Ovary (tissue), 9 donors: ENCODE data around the gene CMBL. TPM values are rescaled to one million over a fixed set of nuclear protein-coding genes. Genes with fewer than 3 reads are reported as not detected.

Experiments used
- DNase-seq, 5 donors: peaks; one replicate each; pipeline ENCODE4 v3.0.0-alpha.2; 2019 to 2020
- H3K27ac ChIP-seq, 2 donors: fragments of 200-600 bp; one replicate each; pipeline versions ENCODE4 v1.5.1 to v1.8.0; 2019 to 2022
- H3K27me3 ChIP-seq: fragments of 200-600 bp; one replicate; pipeline ENCODE4 v1.8.0; 2022
- H3K36me3 ChIP-seq: fragments of 200-600 bp; sonication (generic); one replicate; pipeline ENCODE4 v1.5.1; 2019
- H3K4me1 ChIP-seq: one replicate; pipeline ENCODE4 v1.8.1; 2013; ENCODE audit warnings: mild to moderate bottlenecking, moderate library complexity; ENCODE audit not compliant: insufficient read depth
- H3K4me3 ChIP-seq: fragments of 200-600 bp; sonication (generic); one replicate; pipeline ENCODE4 v1.5.1; 2017
- H3K9me3 ChIP-seq, 2 donors: fragments of 200-600 bp in 1 of 2; sonication (generic) in 1 of 2; one replicate each; pipeline versions ENCODE4 v1.5.1 to v1.8.1; 2013 to 2019; ENCODE audit warnings: mild to moderate bottlenecking in 1 of 2, moderate library complexity in 1 of 2
- CTCF ChIP-seq, 3 donors: fragments of 450-650 bp in 2 of 3; fragments of 200-600 bp in 1 of 3; IDR thresholded peaks; one replicate each; pipeline versions ENCODE4 v1.5.1 to v1.8.0; 2016 to 2022; ENCODE audit warnings: antibody characterized with exemption in 3 of 3, mild to moderate bottlenecking in 1 of 3
- EP300 ChIP-seq: sonication (generic); formaldehyde crosslinking; IDR thresholded peaks from one replicate; pipeline ENCODE4 v1.6.1; 2017; ENCODE audit warnings: antibody characterized with exemption
- POLR2A ChIP-seq: fragments of 450-650 bp; IDR thresholded peaks from one replicate; pipeline ENCODE4 v1.6.1; 2017; ENCODE audit warnings: antibody characterized with exemption, mild to moderate bottlenecking, moderate library complexity
- WGBS, 3 donors: extraction: QIAGEN DNeasy Blood & Tissue Kit in 1 of 3; methylation state at CpG; one replicate each; pipeline versions ENCODE4 v1.1.5 to v1.1.7; 2013 to 2017; 5-methylcytosine and 5-hydroxymethylcytosine counted together
- intact Hi-C, 4 donors: fragments of 100-400 bp; cut with DNase I; formaldehyde crosslinking; loops; one replicate each; pipeline versions ENCODE4 v1.11.0 to v1.15.1; 2022 to 2023
- polyA plus RNA-seq, 2 donors: library from polyadenylated mRNA; stranded (reverse); fragments of 200-250 nt in 1 of 2; fragments of 350-450 nt in 1 of 2; fragmentation: Illumina TruSeq in 1 of 2; extraction: RNeasy Lipid Tissue Mini Kit (QIAGEN cat#74804) in 1 of 2; gene quantifications; one replicate each; pipeline ENCODE4 v1.2.3, GENCODE V29; 2013 to 2014
- total RNA-seq, 7 donors: library from RNA; depleted of rRNA in 2 of 7; stranded (reverse); fragments of >200 nt in 2 of 7; fragmentation: NEBNext Ultra II Directional in 3 of 7; extraction: Animal tissue kit (Norgen Biotek cat#: 25700) in 3 of 7; gene quantifications; one replicate each; pipeline versions ENCODE4 v1.1.0 to v1.2.4, GENCODE V29; 2016 to 2023
- donor health status: DM: no; HTN: no; CAD: no; lungs with moderate emphysema.
- donor health status: DM: no; HTN: no; CAD: no.
- donor health status: Bipolar disorder and iron deficiency.
- donor health status: DM: yes; HTN: yes; CAD: no.
- donor health status: DM: no; HTN: no; CAD: no.
- donor health status: DM: yes; HTN: yes; CAD: no.

CMBL gene
- total and polyA plus RNA-seq, 9 donors = 7.3 to 69.0 (median 43.2) TPM

- no peak for DNase-seq
- no peaks in the 10 kb centered on the region for H3K27me3 ChIP-seq
- no peaks in the 10 kb centered on the region for H3K9me3 ChIP-seq
- H3K4me3 ChIP-seq = no peak overlapping the region
- WGBS, 3 donors = 80 to 81% (median 81%) methylated on average over 2 of the region's 2 CpGs
- peaks cover 2% of the 10 kb centered on the region for H3K4me1 ChIP-seq
- TF ChIP-seq EP300 (no peak), POLR2A (no peak), CTCF (IDR thresholded peaks at IDR 0.05) (no peak)
- intact Hi-C loops = no loop called here
- no peak overlapping the region for H3K27ac ChIP-seq
- H3K36me3 ChIP-seq = no peaks in the 10 kb centered on the region
Observed at GRCh38 chr5:10338686-10339057, 31.0 kb upstream of the CMBL start.

- no peak for DNase-seq
- TF ChIP-seq CTCF (IDR thresholded peaks at IDR 0.05) = no peak
- no peak for TF ChIP-seq EP300
- no peak for TF ChIP-seq POLR2A
- H3K4me3 ChIP-seq = no peak overlapping the region
- H3K9me3 ChIP-seq = no peaks in the 10 kb centered on the region
- no peaks in the 10 kb centered on the region for H3K27me3 ChIP-seq
- H3K4me1 ChIP-seq = peaks cover 6% of the 10 kb centered on the region
- no peak overlapping the region for H3K27ac ChIP-seq
- intact Hi-C loops = no loop called here
- no peaks in the 10 kb centered on the region for H3K36me3 ChIP-seq
- WGBS, 3 donors = 78 to 81% (median 79%) methylated on average over 4 of the region's 4 CpGs
Observed at GRCh38 chr5:10337986-10338385, 30.3 kb upstream of the CMBL start.

- Histone ChIP-seq H3K36me3 (no peaks in the 10 kb centered on the region), H3K4me3 (no peak overlapping the region), H3K9me3 (no peaks in the 10 kb centered on the region), H3K27me3 (no peaks in the 10 kb centered on the region), H3K27ac (no peak overlapping the region), H3K4me1 (peaks cover 9% of the 10 kb centered on the region)
- DNase-seq = no peak
- WGBS, 3 donors = 95 to 98% (median 98%) methylated on average over 4 of the region's 4 CpGs
- no peak for TF ChIP-seq EP300
- TF ChIP-seq POLR2A = no peak
- TF ChIP-seq CTCF (IDR thresholded peaks at IDR 0.05) = no peak
- intact Hi-C loops = no loop called here
Observed at GRCh38 chr5:10337107-10337506, 29.4 kb upstream of the CMBL start.

GRCh38 chr5:10335711-10336470 is 28.2 kb upstream of the CMBL start:
- Histone ChIP-seq H3K9me3 (no peaks in the 10 kb centered on the region), H3K27me3 (no peaks in the 10 kb centered on the region), H3K36me3 (no peaks in the 10 kb centered on the region), H3K4me3 (no peak overlapping the region), H3K4me1 (peaks cover 20% of the 10 kb centered on the region), H3K27ac (no peak overlapping the region)
- WGBS, 3 donors = 93 to 97% (median 96%) methylated on average over 14 of the region's 14 CpGs
- intact Hi-C loops = no loop called here
- TF ChIP-seq CTCF (IDR thresholded peaks at IDR 0.05) (no peak), EP300 (no peak), POLR2A (no peak)
- no peak for DNase-seq
